Body of pancreas (tissue), 4 donors: Measurements from ENCODE around the gene ANAPC15. TPM values are rescaled to one million over a fixed set of nuclear protein-coding genes. Genes with fewer than 3 reads are reported as not detected.

Source experiments
- ATAC-seq: fragments of 150-250 bp; one replicate; pipeline ENCODE4 v1.9.1; 2016
- DNase-seq, 4 donors: peaks; one replicate each; pipeline ENCODE4 v3.0.0-alpha.2; 2019
- H3K27ac ChIP-seq, 4 donors: fragments of 200-600 bp; sonication (generic); 1 replicate in 3 of 4; 2 replicates in 1 of 4; pipeline versions ENCODE4 v1.5.1 to v1.6.1; 2016 to 2019; ENCODE audit warnings: mild to moderate bottlenecking in 1 of 4, mixed read lengths in 1 of 4, moderate library complexity in 1 of 4
- H3K27me3 ChIP-seq, 2 donors: fragments of 200-600 bp; sonication (generic); one replicate each; pipeline ENCODE4 v1.6.0; 2016; ENCODE audit warnings: mild to moderate bottlenecking in 1 of 2
- H3K36me3 ChIP-seq, 2 donors: fragments of 200-600 bp; sonication (generic); replicated peaks in 1 of 2; 2 replicates each; pipeline ENCODE4 v1.5.1; 2016; ENCODE audit warnings: low read depth in 2 of 2; ENCODE audit not compliant: insufficient read depth in 1 of 2
- H3K4me1 ChIP-seq: fragments of 200-600 bp; sonication (generic); one replicate; pipeline ENCODE4 v1.6.0; 2016
- H3K4me3 ChIP-seq, 2 donors: fragments of 200-600 bp; sonication (generic); 1 replicate in 1 of 2; 2 replicates in 1 of 2; pipeline ENCODE4 v1.5.1; 2016 to 2019
- H3K9me3 ChIP-seq, 3 donors: fragments of 200-600 bp; sonication (generic); 1 replicate in 2 of 3; 2 replicates in 1 of 3; pipeline ENCODE4 v1.5.1; 2016
- CTCF ChIP-seq, 7 experiments: fragments of 450-650 bp in 4 of 7; fragments of 200-600 bp in 3 of 7; sonication (generic) in 3 of 7; IDR thresholded peaks; one replicate each; pipeline ENCODE4 v1.5.1; 2016 to 2019; ENCODE audit warnings: antibody characterized with exemption in 7 of 7
- POLR2A ChIP-seq, 3 donors: fragments of 450-650 bp; IDR thresholded peaks; one replicate each; pipeline ENCODE4 v1.6.1; 2016; ENCODE audit warnings: antibody characterized with exemption in 3 of 3, mild to moderate bottlenecking in 2 of 3
- WGBS, 2 donors: methylation state at CpG; one replicate each; pipeline ENCODE4 v1.1.5; 2017; 5-methylcytosine and 5-hydroxymethylcytosine counted together
- intact Hi-C: fragments of 100-400 bp; cut with DNase I; formaldehyde crosslinking; loops from one replicate; pipeline ENCODE4 v1.15.1; 2023
- total RNA-seq, 2 donors: library from RNA; depleted of rRNA; stranded (reverse); fragments of >200 nt; gene quantifications; one replicate each; pipeline ENCODE4 v1.1.0, GENCODE V29; 2016

ANAPC15 gene
- total RNA-seq, 2 donors from 2014 or later = 14.2 to 22.1 TPM

GRCh38 chr11:72105888-72106287, 6.6 kb downstream of the ANAPC15 start, which contains the start of gene TOMT:
TOMT (plus strand) TSS chr11:72105924; CDS start chr11:72105952, 28 bp downstream.
- 87 to 92% methylated on average over 12 to 14 of the region's 14 CpGs for WGBS, 2 donors
- no peaks in the 10 kb centered on the region for H3K9me3 ChIP-seq
- no peak for DNase-seq
- no peak within 1 kb of the TSS for H3K27ac ChIP-seq
- no peaks in the 10 kb centered on the region for H3K36me3 ChIP-seq
- H3K4me1 ChIP-seq = peaks cover 21% of the 10 kb centered on the region
- TF ChIP-seq POLR2A (IDR thresholded peaks at IDR 0.05) (no peak), CTCF (IDR thresholded peaks at IDR 0.05) (no peak)
- intact Hi-C loops = no loop called here
- ATAC-seq = no peak
- no peaks in the 10 kb centered on the region for H3K27me3 ChIP-seq
- H3K4me3 ChIP-seq = no peak within 1 kb of the TSS

GRCh38 chr11:72103754-72104167, 8.7 kb downstream of the ANAPC15 start:
- intact Hi-C loops = no loop called here
- Histone ChIP-seq H3K9me3 (no peaks in the 10 kb centered on the region), H3K27me3 (no peaks in the 10 kb centered on the region), H3K4me1 (peaks cover 27% of the 10 kb centered on the region), H3K4me3 (no peak overlapping the region), H3K36me3 (peaks cover 2 to 3% of the 10 kb centered on the region in 2 donors), H3K27ac (peak overlapping the region; percentile 74 to 95 (median 86))
- ATAC-seq = no peak
- DNase-seq = no peak
- WGBS, 2 donors = 74 to 77% methylated on average over 11 of the region's 11 CpGs
- TF ChIP-seq POLR2A (IDR thresholded peaks at IDR 0.05) (no peak), CTCF (IDR thresholded peaks at IDR 0.05) (no peak)

- Histone ChIP-seq H3K27me3 (no peaks in the 10 kb centered on the region), H3K27ac (peak within 1 kb of the TSS; percentile 84 to 95 (median 88)), H3K36me3 (peaks cover 8 to 9% of the 10 kb centered on the region in 2 donors), H3K4me3 (peak within 1 kb of the TSS; percentile 37 to 80), H3K9me3 (no peaks in the 10 kb centered on the region), H3K4me1 (peaks cover 27% of the 10 kb centered on the region)
- DNase-seq = peak; percentile 99 to 100 (median 100)
- TF ChIP-seq POLR2A (IDR thresholded peaks at IDR 0.05) = peak; percentile 56 to 86 (median 83)
- TF ChIP-seq CTCF (IDR thresholded peaks at IDR 0.05) = peak; percentile 5 to 81 (median 64)
- intact Hi-C loops = no loop called here
- 2 to 7% methylated on average over 10 to 64 of the region's 64 CpGs for WGBS, 2 donors
- peak; percentile 99 for ATAC-seq
These were observed 9.3 kb downstream of the ANAPC15 start, which contains the start of gene LAMTOR1 for GRCh38 chr11:72102946-72103753. LAMTOR1 (minus strand) TSS chr11:72103297; CDS start chr11:72103224, 73 bp downstream.

- 1% methylated on average over 9 of the region's 9 CpGs for whole genome bisulfite sequencing, 2 donors
- no peak for TF ChIP-seq POLR2A (IDR thresholded peaks at IDR 0.05)
- TF ChIP-seq CTCF (IDR thresholded peaks at IDR 0.05) = no peak
- Histone ChIP-seq H3K9me3 (no peaks in the 10 kb centered on the region), H3K4me3 (peak overlapping the region; percentile 37 to 80), H3K4me1 (peaks cover 27% of the 10 kb centered on the region), H3K27ac (peak overlapping the region; percentile 84 to 95 (median 88)), H3K36me3 (peaks cover 14 to 15% of the 10 kb centered on the region in 2 donors), H3K27me3 (no peaks in the 10 kb centered on the region)
- DNase-seq (no peak), ATAC-seq (no peak)
- intact Hi-C loops = no loop called here
These were observed 9.9 kb downstream of the ANAPC15 start for GRCh38 chr11:72102631-72102945.
